Activated effector memory CD4-positive, alpha-beta T cell treated with anti-CD3 and anti-CD28 coated beads, Interleukin-2, amount 50 U/mL, for 16 hours (primary cell): ENCODE results near the gene CDC27.
"Not testable (repeated sequence)": the region's sequence is repeated elsewhere in the genome, so short reads cannot be mapped to it uniquely, and the experiment has no call there.

ENCODE experiments used
- DNase-seq: peaks from one replicate; pipeline ENCODE4 v3.0.0-alpha.2; 2020

The CDC27 gene

DNA sequence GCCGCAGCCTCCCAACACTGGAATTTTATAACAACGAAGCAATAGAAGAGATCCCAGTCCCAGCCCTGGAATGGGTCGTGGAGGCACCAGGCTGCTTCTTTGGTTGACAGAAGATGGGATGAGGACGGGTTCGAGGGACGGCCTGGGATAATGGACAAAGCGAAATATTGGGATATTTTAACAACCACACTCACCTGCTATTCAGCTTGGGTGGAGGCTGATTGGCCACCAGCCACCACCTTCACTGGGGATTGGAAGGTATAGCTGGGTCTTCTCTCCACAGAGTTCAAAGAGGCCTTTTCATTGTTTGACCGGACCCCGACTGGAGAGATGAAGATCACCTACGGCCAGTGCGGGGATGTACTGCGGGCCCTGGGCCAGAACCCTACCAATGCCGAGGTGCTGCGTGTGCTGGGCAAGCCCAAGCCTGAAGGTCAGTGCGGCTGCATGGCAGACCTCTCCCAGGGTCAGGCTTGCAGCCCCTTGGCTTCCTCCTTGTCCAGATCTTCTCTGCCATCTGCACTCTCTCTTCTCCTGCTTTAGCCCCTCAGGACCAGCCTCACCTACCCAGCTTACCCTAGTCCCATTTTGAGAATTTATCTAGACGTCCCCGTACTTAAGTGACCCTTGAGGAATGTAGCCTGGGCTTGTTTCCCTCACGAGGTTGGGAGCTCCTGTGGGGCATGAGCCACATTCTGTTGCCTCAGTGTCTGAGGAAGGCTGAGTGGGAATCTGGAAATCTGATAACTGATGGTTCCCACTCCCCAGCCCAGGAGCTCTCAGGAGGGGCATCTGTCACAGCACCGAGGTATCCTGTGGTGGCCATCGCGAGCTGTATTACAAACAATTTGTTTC is 30.8 kb upstream of the CDC27 start:
- no peak for DNase-seq

DNA sequence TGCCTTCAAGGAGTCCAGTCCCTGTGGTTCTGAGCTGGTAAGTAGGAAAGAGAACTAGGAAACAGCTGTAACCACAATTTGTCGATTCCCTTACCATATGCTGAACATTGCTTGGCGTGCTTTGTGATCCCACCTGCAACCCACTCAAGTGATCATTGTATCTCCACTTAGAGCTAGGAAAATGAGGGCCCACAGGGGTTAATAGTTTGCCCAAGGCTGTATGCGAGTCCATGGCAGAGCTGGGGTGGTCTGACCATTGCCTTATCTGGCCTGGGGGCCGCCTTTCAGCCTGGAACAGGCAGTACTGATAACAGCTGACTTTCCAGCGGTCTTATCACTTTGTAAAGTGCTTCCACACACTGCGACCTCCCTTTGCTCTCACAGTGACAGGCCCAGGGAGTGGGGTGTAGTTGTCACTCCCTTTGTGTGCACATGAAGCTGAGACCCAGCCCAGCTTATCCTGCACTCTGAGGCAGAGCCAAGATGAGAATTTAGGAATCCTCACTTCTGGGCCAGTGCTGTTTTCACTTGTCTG is 29.9 kb upstream of the CDC27 start:
- no peak for DNase-seq

DNA sequence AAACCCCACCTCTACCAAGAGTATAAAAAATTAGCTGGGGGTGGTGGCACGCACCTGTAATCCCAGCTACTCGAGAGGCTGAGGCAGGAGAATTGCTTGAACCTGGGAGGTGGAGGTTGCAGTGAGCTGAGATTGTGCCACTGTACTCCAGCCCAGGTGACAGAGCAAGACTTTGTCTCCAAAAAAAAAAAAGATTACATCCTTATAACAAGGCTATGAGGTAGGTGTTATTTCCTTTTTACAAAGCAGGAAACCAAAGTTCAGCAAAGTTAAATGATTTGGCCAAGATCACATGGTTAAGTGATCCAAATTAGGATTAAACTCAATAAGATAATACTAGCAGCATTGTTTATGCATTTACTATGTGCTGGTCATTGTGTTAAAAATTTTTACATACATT is 28.2 kb upstream of the CDC27 start:
- not testable (repeated sequence) for DNase-seq

DNA sequence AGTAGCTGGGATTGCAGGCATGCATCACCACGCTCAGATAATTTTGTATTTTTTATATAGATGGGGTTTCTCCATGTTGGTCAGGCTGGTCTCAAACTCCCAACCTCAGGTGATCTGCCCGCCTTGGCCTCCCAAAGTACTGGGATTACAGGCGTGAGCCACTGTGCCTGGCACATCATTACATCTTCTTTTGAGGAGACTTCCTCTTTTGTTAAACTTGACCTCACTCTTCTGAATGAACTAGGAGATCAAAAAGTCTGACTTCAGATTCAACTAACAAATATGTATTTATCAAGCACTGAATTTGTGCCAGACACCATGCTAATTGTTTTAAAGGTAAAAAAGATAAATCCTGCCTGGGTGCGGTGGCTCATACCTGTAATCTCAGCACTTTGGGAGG is 27.7 kb upstream of the CDC27 start:
- DNase-seq = not testable (repeated sequence)

DNA sequence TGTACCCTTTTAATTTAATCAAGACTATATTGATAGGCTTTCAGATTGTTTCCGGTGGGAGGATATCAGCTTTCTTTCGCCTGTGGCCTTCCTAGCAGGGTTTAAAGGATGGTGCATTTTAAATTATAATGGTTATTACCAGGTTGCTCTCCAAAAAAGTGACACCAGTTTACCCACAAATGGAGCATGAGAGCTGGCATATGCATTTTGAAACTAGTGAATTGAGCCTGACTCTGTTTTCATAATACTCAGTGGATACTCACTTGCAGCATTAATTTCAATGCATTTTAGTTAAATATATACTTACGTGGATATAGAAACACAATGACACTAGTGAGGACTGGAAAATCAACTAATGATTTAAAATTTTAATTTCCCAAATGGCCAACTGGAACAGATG is 25.8 kb upstream of the CDC27 start:
- no peak for DNase-seq

DNA sequence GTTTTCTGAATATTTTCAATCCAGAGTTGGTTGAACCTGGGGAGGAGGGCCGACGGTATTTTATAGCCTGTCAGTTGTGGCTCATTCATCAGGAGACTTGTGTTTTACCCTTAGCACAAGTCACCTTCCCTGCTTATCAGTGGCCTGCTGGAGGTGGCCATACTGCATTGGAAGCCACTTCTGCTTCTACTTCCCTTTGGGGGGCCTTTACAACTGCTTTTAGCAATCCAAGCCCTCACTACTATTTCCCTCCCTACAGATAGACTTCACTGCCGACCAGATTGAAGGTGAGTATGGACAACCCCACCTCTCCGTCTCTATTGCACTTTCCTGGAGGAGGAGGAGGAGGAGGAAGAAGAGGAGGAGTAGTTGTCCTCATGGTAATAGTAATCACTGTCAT is 24.4 kb upstream of the CDC27 start:
- DNase-seq = peak; percentile 44

DNA sequence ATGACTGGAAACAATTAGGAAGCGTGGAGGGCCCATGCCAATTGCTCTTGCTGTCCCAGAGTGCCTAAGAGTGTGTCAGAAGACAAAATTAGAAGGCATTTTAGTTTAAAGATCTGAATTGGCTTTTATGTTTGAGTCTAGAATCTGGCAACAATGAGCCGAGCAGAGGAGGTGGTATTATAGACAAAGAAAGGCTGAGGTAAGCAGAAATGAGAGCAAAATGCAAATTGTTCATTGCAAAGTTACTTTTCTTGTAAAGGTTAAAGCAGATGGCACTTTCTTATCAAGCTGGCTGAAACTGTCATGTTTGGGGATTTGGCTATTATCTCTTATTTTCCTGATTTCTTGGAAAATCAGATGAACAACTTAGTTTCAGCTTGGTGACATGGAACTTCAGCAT is 23.4 kb upstream of the CDC27 start:
- peak; percentile 9 for DNase-seq

DNA sequence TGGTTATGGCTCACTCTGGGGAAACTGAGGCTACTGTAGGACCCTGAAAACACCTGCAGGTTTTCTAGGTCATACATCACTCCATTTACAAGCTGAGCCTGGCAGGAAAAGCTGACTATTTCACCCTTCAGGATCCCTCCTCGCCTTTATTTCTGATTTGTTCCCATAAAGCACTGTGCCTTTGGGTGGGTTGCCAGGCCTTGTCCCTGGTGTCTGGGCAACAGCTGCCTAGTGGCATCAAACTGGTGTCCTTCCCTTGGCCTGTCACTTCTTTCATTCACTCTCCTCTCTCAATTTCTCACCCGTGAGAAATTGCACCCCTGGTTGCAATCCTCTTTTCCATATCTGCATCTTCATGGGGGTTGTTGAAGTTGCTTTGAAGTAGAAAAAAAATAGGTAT is 21.7 kb upstream of the CDC27 start:
- no peak for DNase-seq

DNA sequence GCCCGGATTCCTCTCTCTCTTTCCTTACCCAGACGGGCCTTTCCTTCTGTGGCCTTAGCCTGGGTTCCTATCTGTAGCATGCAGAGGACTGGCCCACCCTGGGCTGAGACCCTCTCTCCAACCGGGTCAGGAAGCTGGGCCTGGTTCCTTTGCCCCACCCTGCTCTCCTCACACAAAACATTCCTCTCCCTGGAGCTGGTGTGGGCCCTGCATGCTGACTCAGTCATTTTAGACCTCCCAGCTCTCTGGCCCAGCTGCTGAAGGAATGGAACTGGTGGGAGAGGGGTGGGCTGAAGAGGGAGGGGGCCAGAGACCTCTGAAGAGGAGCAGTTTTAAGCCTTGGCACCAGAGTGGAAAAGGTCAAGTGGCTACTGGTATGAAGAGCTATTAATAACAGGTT is 21.0 kb upstream of the CDC27 start:
- DNase-seq = peak; percentile 39

DNA sequence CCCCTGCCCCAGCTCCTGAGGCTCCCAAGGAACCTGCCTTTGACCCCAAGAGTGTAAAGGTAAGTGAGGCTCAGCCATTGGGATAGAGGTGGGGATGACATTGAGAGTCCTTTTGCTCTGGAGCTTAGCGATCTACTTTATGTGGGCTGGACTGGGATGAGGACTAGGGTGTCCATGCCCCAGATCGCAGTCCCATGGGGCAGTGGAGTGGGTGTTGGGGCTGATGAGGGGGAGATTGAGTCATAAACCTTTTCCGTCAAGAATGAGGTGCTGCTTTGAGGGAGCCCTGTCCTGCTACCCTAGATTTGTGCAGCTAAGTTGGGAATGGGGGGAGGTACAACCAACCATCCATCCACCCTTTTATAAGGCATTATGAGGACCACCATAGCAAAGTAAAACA is 20.4 kb upstream of the CDC27 start:
- peak; percentile 8 for DNase-seq

DNA sequence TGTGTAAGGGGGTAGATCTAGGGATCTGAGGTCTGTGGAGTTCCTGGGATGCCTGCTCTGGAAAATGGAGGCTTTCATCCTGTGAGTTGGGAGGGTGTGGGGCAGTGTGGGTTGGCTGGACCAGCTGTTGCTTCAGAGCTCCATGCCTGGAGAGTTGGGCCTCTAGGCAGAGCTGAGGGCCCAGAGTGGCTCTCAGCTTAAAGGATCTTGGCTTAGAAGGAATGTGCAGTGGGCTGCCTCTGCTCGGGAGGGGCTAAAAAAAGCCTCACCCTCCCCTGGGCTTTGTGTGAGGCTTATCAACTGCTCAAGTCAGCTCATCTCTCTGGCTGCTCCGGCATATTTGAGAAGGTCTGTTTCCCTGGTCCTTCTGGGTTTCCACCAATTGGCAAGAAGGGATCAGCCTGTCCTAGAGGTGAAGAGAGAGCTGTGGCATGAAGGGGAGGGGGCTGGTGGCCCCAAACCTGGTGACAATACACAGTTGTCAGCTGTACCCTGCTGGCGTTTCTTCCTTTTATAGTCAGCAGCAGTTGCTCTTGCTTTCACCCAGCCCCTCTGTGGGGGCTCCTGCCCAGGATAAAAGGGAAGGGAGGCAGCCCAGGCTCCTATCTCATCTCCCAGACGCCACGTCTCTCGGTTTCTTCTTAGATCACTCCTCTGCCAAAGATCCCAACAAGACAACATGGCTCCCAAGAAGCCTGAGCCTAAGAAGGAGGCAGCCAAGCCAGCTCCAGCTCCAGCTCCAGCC is 19.8 kb upstream of the CDC27 start, which contains the start of gene MYL4:
TSS of gene MYL4 (plus strand) at position 605 of the 745 bp plus-strand sequence. CDS start at position 680, 75 bp downstream.
- peak; percentile 46 for DNase-seq

DNA sequence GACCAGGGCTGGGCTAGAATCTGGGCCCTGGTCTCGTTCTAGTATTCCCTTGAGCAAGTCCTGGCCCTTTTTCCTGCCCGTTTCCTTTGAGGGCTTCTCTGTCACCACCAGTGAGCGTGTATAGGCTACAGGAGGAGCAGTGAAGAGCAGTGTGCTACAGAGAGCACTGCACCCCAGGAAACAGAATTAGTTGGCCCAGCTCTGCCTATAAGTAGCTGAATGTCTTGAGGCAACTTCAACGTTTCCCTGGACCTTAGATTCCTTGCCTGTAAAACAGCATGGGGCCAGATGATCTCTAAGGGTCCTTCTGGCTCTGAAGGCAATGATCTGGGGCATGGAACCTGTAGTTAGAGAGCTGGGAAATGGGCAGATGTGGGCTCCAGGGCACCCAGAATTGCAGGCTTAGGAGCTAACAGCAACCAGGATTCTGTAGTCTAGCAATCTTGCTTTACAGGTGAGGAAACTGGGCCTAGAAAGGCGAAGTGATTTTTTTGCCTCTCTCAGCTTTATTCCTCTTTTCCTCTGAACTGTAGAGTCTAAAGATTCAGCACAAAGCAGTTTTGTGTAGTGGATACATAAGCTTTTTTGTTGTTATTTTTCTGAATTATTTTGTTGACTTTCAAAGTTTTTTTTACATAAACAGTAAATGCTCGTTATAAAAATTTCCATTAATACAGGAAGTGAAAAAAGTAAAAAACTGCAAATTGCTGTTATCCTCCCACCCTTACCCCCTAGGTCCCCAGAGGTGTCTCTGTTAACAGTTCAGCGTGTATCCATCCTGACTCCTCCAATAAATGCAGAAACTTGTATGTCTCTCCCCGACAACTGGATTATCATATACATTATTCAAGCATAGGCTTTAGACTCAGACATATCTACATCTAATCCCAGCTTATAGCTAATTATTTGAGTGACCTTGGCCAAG is 18.3 kb upstream of the CDC27 start:
- peak; percentile 36 for DNase-seq

DNA sequence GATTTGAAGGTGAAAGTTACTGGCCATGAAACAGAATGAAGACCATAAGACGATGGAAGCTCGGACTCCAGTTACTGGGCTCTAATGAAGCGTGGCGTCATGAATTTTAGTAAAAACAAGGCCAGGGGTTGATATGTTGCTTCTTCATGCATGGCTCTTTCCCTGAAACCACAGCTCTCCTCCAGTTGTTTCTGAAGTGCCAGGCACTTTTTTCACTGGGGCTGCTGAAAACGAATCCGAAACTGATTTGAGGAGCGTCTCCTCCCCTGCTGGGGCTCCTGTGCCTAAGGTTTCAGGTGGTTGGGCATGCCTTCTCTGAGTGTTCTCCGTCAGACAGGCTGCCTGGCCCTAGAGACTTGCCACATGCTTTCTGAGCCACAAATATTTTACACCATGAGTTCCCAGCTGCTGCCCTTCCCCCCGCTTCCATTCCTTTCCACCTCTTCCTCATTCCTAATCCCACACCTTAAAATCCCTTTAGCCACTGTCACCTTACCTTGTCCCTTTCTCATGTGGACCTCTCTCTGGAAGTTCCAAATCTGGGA is 16.4 kb upstream of the CDC27 start:
- DNase-seq = peak; percentile 87

DNA sequence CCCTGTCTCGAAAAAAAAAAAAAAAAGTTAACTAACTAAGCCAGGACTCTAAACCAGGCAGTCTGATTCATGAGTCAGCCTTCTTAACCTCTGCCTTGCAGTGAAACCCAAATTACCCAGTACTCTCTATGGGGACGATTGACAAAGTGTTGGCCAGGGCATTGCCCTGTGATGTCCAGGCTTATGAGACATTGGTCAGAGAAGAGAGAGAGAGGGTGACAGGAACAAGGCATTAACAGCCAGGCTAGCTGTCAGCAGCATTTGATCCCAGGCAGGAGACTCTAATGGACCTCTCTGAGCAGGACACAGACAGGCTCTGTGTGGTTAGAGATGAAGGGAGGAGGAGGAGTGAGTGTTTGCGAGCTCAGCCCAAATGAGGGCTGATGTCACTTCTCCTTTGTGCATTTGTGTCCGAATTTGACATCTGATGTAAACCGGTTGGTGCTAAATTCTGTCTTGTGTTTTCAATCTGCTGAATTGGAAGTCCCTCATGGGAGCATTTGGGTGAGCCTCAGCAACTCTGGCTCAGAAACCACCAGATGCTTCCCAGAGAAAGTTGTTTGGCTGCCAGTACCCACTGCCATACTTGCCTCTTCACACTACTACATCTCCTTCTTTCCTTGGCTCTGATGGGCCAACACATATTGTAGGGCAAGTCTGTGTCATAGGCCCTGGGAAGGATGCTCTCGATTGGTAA is 15.8 kb upstream of the CDC27 start:
- peak; percentile 68 for DNase-seq

DNA sequence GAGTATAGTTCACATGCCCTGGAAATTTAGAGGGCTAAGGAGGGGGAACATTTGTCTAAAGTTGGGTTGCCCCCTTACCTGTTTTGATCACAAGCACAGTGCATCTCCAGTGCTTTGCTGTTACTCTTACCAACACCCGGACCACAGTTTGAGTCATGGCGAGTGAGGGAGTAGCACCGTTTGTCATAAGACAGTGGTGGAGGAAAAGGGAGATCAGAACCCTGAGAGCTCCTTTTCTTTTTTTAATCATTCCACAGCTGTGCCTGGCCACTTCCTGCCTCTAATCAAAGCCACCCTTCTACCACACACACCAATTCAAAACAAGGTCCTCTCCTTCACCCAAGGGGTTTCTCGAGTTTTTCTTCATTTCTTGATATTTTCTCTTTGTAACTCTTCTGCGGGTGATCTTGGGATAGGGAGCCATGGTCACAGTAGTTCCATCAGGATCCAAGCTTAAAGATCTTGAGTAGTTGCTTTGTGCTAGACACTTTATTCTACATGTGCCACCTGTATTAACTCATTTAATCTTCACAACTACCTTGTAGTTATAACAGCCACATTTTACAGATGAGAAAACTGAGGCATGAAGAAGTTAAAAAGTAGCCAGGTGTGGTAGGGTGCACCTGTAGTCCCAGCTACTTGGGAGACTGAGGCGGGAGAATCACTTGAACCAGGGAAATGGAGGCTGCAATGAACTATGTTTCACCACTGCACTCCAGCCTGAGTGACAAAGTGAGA is 15.1 kb upstream of the CDC27 start:
- peak; percentile 78 for DNase-seq

DNA sequence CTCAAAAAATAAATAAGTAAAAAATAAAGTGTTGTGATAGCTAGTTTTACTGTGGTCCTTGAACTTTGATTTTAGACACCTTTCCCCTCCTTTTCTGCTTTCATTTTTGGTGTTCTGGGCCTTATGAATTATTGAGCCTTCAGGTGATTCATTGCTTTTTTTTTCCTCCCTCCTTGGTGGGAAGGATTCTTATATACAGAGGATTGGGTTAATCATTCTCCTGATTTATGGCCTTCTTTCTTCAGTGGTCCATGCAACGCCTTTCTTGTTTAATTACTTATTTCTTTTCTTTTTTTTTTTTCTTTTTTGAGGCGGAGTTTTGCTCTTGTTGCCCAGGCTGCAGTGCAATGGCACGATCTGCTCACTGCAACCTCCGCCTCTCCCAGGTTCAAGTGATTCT is 12.1 kb upstream of the CDC27 start:
- no peak for DNase-seq

DNA sequence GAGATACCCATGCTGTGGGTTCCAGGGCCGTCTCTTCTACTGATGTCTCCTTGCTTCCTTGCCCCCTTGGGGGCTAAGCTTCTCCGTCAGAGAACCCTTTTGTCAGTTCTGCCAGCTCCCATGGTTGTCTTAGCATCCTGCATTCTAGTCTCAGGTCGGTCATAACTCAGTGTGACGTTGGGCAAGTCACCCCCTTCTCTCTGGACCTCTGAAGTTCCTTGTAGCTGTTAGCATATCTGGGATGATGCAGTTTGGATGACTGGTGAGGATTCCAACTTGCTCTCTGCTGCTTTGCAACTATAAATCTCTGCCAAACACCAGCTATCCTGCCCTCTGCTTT is 11.2 kb upstream of the CDC27 start:
- DNase-seq = no peak

DNA sequence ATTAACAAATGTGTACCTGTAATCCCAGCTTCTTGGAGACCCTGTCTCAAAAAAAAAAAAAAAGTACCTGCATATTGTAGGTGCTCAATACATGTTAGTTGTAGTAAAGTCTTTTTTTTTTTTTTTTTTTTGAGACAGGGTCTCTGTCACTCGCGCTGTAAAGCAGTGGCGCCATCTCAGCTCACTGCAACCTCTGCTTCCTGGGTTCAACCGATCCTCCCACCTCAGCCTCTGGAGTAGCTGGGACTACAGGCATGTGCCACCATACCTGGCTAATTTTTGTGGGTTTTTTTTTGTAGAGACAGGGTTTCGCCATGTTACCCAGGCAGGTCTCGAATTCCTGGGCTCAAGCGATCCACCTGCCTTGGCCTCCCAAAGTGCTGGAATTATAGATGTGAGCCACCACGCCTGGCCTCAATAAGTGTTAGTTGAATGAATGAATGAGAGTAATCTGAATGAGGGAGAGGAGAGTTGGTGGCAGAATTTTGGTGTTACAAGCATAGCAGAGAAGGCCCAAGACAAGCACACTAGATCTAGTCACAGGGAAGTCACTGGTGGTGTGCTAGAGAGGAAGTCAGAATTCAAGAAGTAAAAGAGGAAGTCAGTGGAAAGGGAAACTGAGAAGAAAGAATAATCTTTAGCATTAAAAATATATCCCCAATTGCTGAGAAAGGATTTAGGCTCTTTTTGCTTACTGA is 10.7 kb upstream of the CDC27 start:
- DNase-seq = no peak

DNA sequence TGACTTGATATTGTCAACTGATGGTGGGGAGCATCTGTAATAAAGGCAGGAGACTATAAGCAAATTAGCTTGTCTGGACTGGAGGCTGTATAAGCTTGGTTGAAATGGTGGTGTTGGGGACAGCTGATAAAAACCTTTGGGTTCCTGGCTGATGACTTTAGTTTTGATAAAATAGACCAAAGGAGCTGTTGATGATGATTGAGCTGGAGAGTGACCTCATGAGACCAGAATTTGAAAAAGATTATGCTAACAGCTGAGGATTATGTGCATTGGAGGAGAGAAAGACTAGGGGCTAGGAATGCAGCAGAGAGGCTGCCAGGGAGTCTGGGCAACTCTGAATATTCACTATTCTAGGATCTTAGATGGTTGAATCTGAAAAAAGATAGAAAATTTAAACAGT is 8.7 kb upstream of the CDC27 start:
- no peak for DNase-seq

DNA sequence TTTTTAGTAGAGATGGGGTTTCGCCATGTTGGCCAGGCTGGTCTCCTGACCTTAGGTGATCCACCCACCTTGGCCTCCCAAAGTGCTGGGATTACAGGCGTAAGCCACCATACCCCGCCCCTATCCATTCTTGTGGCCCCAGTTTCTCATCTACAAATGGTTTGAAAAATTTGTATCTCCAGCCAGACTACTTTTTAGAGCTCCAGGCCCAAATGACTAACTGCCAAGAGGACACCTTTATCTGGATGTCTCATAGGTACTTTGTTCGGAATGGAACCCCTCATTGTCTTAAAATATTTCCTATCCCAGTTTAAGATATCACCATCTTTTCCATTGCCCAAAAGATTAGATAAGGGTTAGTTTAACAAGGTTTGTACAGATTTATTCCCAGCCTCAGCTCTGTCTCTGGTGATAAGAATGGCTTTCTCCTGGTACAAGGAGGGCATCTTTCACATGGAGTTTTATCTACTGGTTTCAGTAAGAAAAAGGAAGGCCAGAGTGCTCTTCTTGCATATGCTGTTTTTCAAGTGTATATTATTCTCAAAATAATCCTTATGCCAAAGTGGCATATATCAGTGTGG is 4.9 kb upstream of the CDC27 start:
- no peak for DNase-seq
